IPS-NIHi7 (cell line): ENCODE data around the gene PTCH1.

Experiments used
- DNase-seq: peaks from one replicate; pipeline ENCODE4 v3.0.0; 2012; ENCODE audit warnings: mixed read lengths; ENCODE audit errors: extremely low spot score

PTCH1 gene

DNA sequence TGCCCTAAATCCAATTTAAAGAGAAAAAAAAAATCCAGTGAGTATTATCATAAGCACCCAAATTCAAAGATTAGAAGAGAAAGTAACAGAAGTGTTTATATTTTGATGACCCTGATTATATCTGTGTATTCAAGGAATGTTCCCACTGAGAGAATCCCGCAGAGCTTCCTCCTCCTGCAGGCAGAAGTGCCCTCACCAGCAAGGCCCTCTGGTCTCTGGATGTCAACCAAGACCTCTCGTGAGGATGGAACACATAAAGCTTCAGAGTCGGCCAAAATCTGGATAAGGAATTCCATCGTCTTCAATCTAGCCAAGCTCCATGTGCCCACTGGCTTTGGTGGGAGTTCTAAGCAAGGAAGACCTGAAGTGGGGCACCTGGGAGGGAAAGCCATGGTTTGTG is 18.1 kb downstream of the PTCH1 start:
- DNase-seq, result no peak

DNA sequence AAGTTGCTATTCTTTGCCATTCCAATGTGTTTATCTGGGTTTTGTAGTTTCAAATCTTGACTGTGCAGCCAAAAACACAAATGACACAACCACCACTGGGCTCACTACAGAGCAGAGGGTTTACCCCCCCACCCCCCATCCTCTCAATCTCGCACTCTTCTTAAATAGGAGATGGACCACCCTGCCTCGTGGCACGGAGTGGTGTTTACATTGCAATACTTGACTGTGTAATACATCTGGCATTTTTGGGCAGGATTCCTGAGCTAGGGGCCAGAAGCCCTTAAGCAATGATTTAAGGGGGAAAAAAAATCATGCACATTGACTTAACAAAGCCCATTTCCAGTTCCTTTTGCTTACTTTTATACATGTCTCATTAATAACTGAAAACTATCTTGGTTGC is 19.0 kb downstream of the PTCH1 start:
- DNase-seq, result no peak

DNA sequence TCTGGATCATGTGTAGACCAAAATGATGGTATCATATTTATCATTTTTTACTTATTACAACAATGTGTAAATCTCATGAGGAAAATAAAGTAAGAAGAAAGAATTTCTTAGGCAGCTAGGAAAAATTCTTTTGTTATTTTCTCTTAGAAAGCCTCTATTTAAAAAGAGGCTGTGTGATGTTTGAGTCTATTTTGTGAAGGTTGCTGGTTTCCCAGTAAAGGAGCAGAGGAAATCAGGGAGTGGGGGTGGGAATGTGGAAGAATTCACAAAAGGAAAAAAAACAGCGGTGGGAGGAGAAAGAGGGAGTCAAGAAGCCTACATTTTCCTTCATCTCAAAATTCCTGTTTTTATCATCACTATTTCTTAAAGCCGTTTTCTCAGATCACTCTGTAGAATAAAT is 20.1 kb downstream of the PTCH1 start:
- no peak for DNase-seq

DNA sequence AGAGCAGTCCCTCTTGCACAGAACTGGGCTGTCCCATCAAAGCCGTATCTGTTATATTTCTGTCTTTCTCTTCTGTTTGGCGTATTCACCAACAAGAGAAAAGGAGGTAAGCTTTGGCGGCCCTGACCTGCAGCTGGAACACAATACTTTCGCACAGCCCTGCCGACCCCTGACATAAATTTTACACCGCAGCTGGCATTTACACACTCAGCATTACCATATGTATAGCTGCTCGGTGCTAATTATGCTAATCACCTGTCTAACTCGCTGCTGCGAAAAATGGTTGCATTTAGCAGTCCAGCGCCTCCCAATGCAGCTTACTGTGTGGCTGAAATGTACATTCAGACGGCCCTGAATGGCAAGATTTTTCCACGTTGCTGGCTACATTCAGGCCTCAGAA is 20.8 kb downstream of the PTCH1 start:
- DNase-seq, result no peak

DNA sequence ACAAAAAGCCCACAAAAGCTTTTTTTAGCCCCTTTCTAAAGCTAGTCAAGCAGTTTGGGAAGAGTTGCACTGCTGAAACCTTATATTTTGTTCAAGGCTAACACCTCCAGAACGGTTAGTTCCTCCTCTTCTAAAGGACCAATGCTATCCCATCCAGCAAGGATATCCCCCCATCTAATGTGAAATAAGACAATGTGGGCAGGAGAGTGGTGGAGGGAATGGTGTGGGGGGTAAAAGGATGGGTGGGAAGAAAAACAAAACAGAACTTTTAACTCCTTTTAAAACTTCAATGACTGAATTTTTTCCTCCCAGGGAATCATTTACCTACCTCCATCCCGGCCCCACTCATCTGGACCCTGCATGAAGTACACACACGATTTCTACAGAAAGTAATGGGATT is 21.2 kb downstream of the PTCH1 start:
- no peak for DNase-seq

DNA sequence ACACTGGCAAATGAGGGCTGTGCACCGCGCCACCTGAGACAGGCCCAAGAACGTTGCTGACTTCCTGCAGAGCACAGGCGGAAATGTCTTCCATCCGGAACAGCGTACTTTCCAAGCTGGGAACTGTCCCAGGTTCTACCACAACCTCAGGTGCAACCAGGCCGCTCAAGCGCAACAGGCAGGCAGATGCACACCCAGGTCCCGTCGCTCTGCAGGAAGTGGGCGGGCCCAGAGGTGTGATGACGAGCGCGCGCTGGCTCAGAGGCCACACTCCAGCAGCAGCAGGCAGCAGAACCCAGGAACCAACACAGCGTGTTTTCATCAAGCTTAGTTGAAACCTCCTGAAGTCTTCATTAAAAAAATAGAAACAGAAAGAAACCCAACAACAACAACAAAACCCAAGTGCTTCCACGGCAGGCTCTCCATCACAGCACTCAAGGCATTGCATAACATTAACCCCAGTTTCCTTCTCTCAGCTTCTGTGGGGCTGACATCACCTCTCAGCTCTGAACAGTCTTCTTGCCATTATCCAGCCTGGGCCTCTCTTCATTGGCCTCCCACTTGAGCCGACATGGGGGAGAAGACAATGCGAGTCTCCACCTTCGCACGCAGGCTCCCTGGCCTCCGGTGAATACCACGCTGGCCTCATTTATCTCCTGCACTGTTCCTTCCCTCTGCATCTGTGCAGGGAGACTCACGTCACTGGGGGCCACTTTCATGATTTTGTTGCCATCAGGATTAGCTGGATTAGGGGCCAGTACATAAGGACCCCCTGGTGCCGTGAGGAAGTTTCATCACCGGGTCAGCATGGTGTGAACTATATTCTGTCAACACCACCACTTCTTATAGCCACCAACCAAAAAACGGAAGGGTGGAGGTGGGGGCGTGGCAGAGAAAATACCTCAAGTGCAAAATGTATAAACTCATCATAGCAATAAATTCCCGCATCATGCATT is 22.1 kb downstream of the PTCH1 start:
- DNase-seq, result no peak

DNA sequence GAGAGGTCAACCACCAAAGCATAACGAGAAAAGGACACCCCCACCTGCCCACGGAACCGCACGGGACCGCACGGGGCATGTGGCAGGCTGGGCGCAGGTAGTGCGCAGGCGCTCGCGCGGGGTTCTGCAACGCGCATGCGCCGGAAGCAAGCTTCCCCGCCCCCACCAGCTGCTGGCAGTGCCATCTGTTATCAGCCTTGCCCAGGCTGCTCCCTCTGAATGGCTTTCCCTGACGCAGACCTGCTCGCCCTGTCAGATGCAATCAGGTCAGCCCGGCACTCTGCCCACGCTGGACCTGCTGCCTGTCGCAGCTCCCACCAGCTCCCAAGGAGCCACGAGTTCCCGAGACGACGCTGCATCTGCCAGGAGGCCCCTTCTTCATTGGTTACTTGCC is 22.8 kb downstream of the PTCH1 start:
- no peak for DNase-seq

DNA sequence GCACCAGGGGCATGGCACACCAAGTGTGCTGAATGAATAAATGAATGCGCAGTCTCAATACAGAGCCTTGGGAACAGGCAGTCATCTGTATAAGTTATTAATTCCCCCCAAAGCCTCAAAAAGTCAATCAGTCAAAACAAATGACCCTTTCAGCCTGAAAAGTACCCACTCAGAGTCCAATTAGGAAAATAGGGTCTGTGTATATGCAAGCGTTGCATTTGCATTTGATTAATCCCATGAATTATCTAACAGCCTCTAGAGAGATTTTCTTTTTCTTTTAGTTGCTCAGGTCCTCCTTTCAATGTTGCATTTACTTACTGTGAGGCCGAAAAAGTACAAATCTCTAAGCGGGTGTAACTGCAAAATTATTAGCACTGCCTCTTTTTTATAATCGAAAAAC is 23.4 kb downstream of the PTCH1 start:
- DNase-seq, result no peak

DNA sequence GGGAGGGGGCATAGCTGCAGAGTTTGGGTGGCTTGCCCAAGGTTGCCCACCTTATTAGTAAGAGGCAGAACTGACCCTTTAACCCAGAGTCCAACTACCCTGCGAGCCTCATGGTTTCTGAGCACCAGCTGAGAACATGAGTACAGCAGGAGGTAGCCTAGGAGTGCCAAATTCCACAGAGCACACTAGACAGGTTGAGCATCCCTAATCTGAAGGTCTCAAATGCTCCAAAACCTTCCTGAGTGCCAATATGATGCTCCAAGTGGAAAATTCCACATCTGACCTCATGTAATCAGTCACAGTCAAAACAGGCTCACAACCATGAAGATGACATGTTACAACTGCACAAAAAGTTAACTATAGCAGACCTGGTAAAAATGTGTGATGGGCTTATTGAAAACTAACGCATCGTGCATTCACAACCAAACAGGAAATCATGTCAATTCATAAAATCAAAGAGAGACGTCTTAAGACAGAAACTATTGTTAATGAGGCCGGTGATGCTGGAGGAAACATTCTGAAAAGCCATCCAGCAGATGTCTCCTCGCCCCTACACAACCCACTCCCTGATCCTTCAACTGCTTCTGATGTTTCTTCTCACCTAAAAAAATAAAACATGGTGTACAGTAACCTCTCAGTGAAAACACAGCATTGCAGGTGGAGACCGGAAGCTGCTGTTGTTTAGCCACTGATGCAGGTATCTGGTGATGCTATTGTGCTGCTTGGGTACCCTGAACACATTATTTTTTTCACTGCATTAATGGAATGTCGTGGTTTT is 25.0 kb downstream of the PTCH1 start:
- DNase-seq, result no peak

DNA sequence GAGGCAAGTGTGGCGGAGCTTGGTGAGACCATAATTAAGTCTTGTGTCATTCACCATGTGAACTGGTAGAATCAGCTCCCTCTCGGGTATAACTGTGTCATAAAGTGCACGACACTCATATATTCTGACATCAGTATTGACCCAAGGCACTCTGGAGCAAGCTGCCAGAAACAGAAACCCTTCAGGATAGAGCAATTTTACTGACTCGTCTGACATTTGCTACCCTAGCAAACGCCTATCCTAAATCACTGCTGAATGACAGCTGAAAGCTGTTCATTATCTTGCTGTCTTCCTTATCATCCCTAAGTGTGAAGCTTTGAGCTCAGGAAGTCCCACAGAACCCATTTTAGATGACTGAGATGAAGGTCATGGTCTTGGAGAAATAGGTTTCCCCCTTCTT is 27.8 kb downstream of the PTCH1 start:
- DNase-seq, result no peak

DNA sequence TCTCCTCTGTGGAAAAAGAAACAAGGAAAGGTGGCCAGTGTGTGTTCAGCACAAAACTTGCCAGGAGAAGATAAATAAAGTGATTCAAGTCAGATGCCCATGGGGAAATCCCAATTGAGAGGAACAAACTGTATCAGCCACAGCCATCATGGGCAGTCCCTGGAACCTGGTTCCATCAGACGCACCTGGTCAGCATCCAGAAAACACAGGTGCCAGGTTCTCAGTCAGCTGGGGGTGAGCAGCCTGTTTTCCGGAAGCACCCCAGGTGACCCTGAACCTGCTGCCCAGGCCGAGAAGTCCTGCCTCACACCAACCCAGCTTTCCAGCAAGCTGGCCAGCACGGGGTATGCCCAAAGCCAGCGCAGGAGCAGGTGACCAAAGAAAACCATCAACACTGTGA is 30.5 kb downstream of the PTCH1 start:
- no peak for DNase-seq

DNA sequence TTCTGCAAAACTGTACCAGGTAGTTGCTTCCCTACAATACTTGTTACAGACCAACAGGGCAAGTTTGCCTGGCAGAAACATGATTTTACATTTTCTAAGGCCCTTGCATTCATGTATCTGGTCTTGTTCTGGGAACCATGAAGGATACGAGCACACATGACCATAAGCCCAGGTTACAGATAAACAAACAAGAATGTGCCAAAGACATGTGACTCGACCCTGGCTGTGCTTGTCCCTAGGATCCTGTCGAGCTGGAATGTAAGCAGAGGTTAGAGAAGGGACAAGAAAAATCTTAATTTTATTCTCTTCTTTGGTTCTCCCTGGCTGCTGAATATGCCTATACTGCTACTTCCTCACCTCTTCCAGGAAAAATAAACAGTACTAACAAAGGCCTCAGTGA is 32.5 kb downstream of the PTCH1 start:
- no peak for DNase-seq

DNA sequence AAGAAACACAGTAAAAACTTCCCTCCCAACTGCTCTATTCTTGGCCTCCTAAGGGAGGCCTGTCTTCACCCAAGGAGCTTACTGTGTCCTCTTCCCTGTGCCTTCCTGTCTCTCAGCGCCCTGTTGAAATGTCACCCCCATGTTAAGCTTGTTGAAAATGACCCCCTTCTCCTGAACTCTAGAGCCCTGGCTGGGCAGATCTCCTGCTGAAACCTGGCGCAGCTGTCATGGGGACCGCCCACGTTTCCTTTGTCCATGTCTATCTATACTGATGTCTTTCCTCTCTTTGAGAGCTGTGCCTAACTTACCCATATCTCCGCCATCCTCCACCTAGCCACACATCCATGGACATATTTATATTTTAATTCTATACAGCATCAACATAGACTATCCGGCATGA is 33.3 kb downstream of the PTCH1 start:
- DNase-seq, result no peak

DNA sequence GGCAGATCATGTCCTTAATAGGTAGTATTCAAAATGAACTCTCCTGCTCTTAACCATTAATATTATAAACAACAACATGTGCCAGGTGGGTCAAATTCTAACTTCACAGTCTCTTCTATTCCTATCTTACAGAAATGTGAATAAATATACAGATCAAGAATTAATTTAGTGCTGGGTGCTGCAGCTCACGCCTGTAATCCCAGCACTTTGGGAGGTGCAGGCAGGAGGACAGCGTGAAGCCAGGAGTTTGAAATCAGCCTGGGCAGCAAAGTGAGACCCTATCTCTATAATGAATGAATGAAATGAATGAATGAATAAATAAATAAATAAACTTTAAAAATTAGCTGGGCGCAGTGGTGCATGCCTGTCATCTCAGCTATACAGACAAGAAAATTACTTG is 34.1 kb downstream of the PTCH1 start:
- no peak for DNase-seq

DNA sequence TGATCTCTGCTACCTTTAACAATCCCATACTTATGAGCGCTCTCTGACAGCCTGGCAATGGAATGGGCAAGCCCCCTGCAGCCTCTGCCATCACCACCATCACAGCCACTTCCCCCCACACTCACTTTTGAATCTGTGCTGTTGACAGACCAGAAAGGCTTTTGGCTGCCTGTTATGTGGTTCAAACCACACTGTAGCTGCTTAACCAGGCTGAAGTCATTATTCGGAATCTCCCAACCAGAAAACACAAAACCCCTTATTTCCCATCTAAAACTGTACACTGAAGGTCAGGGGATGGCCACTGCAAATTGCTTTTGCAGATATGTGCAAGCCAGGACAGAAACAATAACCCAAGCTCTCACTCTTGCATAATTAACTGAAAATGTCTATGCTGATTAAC is 35.8 kb downstream of the PTCH1 start:
- no peak for DNase-seq

DNA sequence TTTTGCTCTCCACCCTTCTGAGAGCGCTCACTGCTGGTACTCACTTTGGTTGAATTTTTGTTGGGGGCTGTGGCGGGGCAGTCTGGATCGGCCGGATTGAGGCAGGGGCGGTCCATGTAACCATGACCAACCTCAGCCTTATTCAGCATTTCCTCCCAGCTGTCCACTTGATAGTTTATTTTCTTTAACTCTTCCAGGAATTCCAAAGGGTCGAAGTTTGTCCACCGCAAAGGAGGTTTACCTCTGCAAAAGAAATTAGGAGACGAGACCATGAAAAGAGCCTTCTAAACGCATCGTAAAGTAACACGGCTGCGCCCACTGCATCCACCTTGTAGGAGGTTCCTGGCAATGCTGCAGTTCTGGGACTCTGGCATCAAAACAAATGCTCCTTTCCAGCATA is 36.4 kb downstream of the PTCH1 start:
- no peak for DNase-seq

DNA sequence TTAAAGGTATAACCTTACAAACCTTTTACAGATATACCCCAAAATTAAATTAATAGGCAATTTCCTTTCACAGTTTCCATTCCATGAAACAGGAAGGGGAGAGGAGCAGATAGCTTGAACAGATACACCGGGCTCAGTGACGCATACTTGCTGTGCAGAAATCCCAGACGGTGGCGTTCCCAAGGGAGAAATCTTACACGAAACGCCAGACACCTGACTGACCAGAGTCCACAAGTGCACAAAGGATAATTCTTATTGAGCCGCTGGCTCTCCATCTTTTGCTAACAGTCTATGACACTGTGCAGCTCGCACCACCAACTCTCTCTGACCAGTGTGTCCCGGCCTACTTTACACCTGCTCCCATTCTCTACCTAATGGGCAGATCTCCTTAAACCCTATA is 37.4 kb downstream of the PTCH1 start:
- DNase-seq, result no peak

DNA sequence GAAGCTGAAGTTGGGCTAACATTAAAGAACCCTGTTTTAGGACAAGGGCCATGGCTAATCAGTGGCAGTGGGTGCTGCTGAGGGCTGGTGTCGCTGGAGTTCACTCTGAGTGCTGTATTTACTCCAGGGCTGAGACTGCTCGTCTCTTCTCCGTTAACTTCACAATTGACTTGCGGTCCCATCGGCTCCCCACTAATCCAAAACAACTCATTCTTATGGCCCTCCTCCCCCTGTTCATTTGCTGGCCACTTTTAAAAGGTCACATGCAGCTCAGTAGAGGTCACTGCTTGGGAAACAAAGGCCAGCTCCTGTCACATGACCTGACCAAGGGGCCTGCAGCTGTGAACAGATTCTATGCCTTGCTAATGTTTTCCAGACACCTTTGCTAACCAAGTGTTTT is 38.4 kb downstream of the PTCH1 start:
- no peak for DNase-seq

DNA sequence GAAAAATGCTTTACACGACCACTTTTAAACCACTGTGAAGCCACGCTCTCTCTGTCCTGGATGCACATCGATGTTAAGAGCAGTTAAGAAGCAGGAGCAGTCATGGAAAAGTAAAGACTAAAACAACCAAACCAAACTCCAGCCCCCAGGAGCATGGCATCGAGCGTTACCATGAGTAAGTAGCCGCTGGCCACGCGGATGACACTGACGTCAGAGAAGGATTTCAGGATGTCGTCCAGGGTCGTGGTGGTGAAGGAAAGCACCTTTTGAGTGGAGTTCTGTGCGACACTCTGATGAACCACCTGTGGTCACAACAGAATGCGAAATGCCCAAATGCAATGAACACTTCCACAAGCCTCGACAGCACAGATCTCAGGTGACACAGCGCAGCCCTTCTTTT is 38.9 kb downstream of the PTCH1 start:
- DNase-seq, result no peak

DNA sequence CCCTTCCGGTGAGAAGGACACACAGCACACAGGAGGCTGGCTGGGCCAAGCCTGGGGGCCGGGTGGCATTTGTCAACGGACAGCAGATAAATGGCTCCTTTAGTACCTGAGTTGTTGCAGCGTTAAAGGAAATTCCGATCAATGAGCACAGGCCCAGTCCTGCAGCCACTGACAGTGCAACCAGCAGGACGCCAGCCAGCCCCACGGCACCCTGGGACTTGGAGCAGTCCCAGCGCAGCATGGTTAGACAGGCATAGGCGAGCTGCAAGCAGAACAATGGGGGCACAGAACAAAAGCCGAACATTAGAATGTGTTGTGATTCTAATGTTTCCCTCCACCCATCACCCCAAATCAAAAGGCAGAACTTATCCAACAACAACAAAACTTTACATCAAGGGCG is 39.3 kb downstream of the PTCH1 start:
- DNase-seq, result no peak

DNA sequence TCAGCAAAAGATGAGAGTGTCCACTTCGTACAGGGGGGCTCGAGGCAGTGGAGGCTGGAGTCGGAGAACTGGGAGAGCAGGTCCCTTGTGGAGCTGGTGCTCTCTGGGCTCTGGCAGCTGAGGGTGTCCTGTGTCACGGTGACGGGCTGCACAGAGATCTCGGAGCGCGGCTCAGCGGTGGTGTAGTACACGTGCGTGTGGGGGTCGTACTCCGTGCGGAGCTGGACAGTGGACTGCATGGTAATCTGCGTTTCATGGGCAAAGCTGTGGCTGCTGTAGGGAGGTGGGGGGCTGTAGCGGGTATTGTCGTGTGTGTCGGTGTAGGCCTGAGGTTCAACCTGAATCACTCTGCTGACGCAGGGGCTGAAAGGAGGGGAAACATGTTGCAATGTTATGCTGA is 48.0 kb downstream of the PTCH1 start:
- no peak for DNase-seq

DNA sequence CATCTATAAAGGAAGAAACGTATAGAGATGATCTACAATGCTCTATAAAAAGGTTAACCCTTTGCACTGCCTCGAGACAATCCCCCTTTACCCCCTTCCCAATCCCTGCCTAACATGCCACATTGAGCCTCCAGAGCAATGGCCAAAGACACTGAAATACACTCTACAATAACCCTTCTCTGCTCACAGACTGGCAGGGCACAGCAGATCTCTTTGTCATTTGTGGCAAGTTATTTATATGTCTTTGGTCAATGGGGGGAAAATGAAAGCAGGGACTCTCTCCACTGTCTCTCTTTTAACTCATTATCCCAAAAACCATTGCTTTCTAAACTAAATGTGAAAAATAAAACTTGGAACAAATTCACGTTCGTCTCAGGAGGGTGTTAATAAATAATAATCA is 51.7 kb downstream of the PTCH1 start:
- DNase-seq, result no peak
